Gastroesophageal sphincter (tissue), 4 donors: ENCODE results near the gene BASP1. TPM values are rescaled to one million over a fixed set of nuclear protein-coding genes. Genes with fewer than 3 reads are reported as not detected.

Source experiments
- ATAC-seq: fragments of 150-250 bp; one replicate; pipeline ENCODE4 v1.9.1; 2016; ENCODE audit warnings: mild to moderate bottlenecking, moderate library complexity
- H3K27ac ChIP-seq, 4 donors: fragments of 200-600 bp; sonication (generic) in 3 of 4; 1 replicate in 3 of 4; 2 replicates in 1 of 4; pipeline ENCODE4 v1.5.1; 2016 to 2019
- H3K27me3 ChIP-seq: fragments of 200-600 bp; sonication (generic); one replicate; pipeline ENCODE4 v1.5.1; 2019
- H3K36me3 ChIP-seq, 2 donors: fragments of 200-600 bp; sonication (generic); one replicate each; pipeline ENCODE4 v1.5.1; 2019; ENCODE audit warnings: control low read depth in 1 of 2
- H3K4me1 ChIP-seq, 3 donors: fragments of 200-600 bp; sonication (generic); 1 replicate in 2 of 3; 2 replicates in 1 of 3; pipeline ENCODE4 v1.5.1; 2016 to 2019; ENCODE audit warnings: control low read depth in 2 of 3
- H3K4me3 ChIP-seq, 2 donors: fragments of 200-600 bp; sonication (generic); one replicate each; pipeline ENCODE4 v1.5.1; 2019; ENCODE audit warnings: mild to moderate bottlenecking in 1 of 2, moderate library complexity in 1 of 2
- H3K9me3 ChIP-seq, 3 donors: fragments of 200-600 bp; sonication (generic); one replicate each; pipeline ENCODE4 v1.5.1; 2017 to 2019; ENCODE audit warnings: control low read depth in 2 of 3
- CTCF ChIP-seq, 4 experiments: fragments of 200-600 bp in 2 of 4; fragments of 450-650 bp in 2 of 4; sonication (generic) in 1 of 4; IDR thresholded peaks; one replicate each; pipeline ENCODE4 v1.5.1; 2017 to 2019; ENCODE audit warnings: antibody characterized with exemption in 4 of 4, mild to moderate bottlenecking in 2 of 4, moderate library complexity in 2 of 4
- EP300 ChIP-seq: sonication (generic); formaldehyde crosslinking; IDR thresholded peaks from one replicate; pipeline ENCODE4 v1.6.1; 2017; ENCODE audit warnings: antibody characterized with exemption, mild to moderate bottlenecking
- POLR2A ChIP-seq, 2 donors: fragments of 450-650 bp; IDR thresholded peaks; one replicate each; pipeline ENCODE4 v1.6.1; 2017; ENCODE audit warnings: antibody characterized with exemption in 2 of 2, mild to moderate bottlenecking in 2 of 2, moderate library complexity in 1 of 2
- POLR2AphosphoS5 ChIP-seq: sonication (generic); formaldehyde crosslinking; IDR thresholded peaks from one replicate; pipeline ENCODE4 v1.6.1; 2017; ENCODE audit warnings: antibody characterized with exemption
- WGBS, 2 donors: methylation state at CpG; one replicate each; pipeline ENCODE4 v1.1.5; 2018; ENCODE audit warnings: low coverage in 1 of 2; 5-methylcytosine and 5-hydroxymethylcytosine counted together
- total RNA-seq, 4 donors: library from RNA; depleted of rRNA; stranded (reverse); fragments of >200 nt; gene quantifications; one replicate each; pipeline ENCODE4 v1.1.0, GENCODE V29; 2016

Gene BASP1
- total RNA-seq, 4 donors from 2014 or later = 0.31 to 12.9 (median 5.5) TPM

DNA sequence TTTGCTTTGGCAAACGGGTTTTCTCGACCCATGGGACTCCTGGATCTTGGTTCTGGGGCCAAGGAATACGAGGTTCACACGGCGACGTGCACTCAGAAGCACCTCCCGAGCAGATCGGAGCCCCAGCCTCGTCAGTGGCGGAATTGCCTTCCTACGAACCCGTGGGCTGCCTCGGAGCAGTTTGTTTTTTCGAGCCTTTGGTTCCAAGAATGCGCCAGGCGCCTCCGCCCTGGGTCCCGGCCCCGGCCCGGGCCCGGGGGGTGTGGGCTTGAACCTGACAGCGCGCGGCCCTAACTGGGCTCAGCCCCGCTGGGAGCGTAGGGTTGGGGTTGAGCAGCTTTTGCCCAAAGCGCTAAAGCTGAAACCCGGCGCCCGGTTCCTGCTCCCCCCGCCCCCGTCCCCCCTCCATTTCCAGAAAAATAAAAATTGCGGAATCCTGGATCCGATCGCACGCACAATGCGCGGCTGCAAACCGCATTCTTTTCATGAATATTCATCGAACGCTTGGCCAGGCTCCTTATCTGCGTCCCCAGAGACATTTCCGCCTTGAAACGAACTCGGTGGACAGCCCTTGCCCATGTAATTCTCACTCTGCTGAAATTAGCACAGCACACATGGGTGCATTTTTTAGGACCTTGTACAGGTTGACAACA, 1.0 kb downstream of the BASP1 start:
- TF ChIP-seq POLR2A (IDR thresholded peaks at IDR 0.05) = no peak
- no peak for TF ChIP-seq EP300
- TF ChIP-seq POLR2AphosphoS5 = no peak
- no peak for TF ChIP-seq CTCF (IDR thresholded peaks at IDR 0.05)
- no peaks in the 10 kb centered on the region for H3K36me3 ChIP-seq
- H3K27ac ChIP-seq = peak overlapping the region in 1 of 4 donors; percentile 51
- peaks cover 85% of the 10 kb centered on the region for H3K27me3 ChIP-seq
- no peaks in the 10 kb centered on the region for H3K9me3 ChIP-seq
- peak; percentile 28 for ATAC-seq
- 0 to 10% methylated on average over 2 to 16 of the region's 45 CpGs for WGBS, 2 donors
- H3K4me1 ChIP-seq = peaks cover 0 to 31% (median 3%) of the 10 kb centered on the region in 3 donors
- peak overlapping the region in 1 of 2 donors; percentile 55 for H3K4me3 ChIP-seq

DNA sequence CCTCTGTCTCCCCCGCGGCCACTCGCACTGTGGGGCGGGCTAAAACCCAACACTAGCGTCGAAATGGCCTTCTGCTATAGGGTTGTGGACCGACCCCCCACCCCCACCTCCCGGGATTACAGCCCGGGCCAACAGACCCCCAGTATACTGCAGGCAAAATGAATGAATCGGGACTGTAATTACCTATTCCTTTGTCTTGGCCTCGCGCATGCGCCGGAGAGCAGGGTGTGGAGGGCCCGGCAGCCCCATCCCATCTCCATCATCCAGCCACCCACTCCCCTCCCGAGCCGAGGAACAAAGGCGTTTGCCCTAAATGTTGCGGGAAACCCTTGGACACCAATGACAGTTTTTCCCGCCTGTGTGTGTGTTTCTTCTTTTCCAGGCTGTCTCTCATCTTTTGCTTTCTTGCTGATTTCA, 1.6 kb downstream of the BASP1 start:
- Histone ChIP-seq H3K27ac (no peak overlapping the region), H3K4me1 (peaks cover 0 to 31% (median 3%) of the 10 kb centered on the region in 3 donors), H3K27me3 (peaks cover 91% of the 10 kb centered on the region), H3K36me3 (no peaks in the 10 kb centered on the region), H3K9me3 (no peaks in the 10 kb centered on the region), H3K4me3 (peak overlapping the region in 1 of 2 donors; percentile 55)
- no peak for ATAC-seq
- WGBS, 2 donors = 10 to 27% methylated on average over 2 to 12 of the region's 20 CpGs
- no peak for TF ChIP-seq CTCF (IDR thresholded peaks at IDR 0.05)
- TF ChIP-seq EP300 = no peak
- TF ChIP-seq POLR2A (IDR thresholded peaks at IDR 0.05) = no peak
- TF ChIP-seq POLR2AphosphoS5 = no peak

DNA sequence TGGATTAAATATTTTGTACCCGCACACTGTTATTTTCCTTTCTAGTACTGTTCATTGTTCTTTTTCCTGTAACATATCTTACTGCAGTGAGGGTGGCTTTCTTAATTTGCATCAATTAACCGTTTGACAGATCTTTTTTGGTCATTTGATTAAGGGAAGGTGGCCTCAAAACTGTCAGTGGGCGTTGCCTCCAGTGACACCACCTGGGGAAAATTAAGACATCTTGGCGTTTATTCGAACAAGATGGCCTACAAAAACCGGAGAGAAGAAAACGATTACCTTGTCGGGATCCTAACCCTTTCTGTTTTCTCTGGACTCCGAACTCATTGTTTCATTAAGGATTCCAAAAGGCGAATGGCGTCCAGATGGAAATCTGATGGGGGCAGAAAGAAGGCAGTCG, 2.0 kb downstream of the BASP1 start:
- TF ChIP-seq CTCF (IDR thresholded peaks at IDR 0.05) = no peak
- no peak for TF ChIP-seq POLR2A (IDR thresholded peaks at IDR 0.05)
- TF ChIP-seq EP300 = no peak
- no peak for TF ChIP-seq POLR2AphosphoS5
- 84 to 87% methylated on average over 8 to 12 of the region's 12 CpGs for WGBS, 2 donors
- Histone ChIP-seq H3K4me1 (peaks cover 0 to 31% (median 3%) of the 10 kb centered on the region in 3 donors), H3K27ac (no peak overlapping the region), H3K9me3 (no peaks in the 10 kb centered on the region), H3K36me3 (no peaks in the 10 kb centered on the region), H3K27me3 (peaks cover 95% of the 10 kb centered on the region), H3K4me3 (no peak overlapping the region)
- ATAC-seq = no peak

GRCh38 chr5:17219992-17220391, 2.6 kb downstream of the BASP1 start:
- Histone ChIP-seq H3K4me1 (peaks cover 0 to 31% (median 3%) of the 10 kb centered on the region in 3 donors), H3K36me3 (no peaks in the 10 kb centered on the region), H3K9me3 (no peaks in the 10 kb centered on the region), H3K4me3 (no peak overlapping the region), H3K27ac (no peak overlapping the region), H3K27me3 (peaks cover 96% of the 10 kb centered on the region)
- no peak for ATAC-seq
- WGBS, 2 donors = 92 to 95% methylated on average over 6 of the region's 6 CpGs
- TF ChIP-seq POLR2A (IDR thresholded peaks at IDR 0.05) (no peak), POLR2AphosphoS5 (no peak), EP300 (no peak), CTCF (IDR thresholded peaks at IDR 0.05) (no peak)

DNA sequence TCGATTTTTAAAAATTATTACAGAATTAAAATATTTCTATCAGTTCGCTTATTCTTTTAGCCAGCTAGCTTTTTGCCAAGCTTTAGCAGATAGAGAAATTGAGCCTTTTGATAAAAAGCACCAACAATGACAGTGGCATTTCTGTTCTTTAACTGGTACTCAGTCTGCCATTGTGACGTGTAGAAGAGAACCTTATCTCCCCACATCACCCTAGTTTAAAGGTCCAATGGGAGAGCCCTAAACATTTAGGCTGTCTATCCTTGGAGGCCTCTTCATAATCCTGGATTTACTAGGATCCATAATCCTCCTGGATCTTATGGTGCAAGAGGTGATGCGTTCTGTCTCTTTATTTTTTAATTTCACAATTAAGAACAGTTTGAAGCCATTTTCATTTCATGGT, 3.0 kb downstream of the BASP1 start:
- no peak for TF ChIP-seq POLR2AphosphoS5
- no peak for TF ChIP-seq EP300
- no peak for TF ChIP-seq CTCF (IDR thresholded peaks at IDR 0.05)
- TF ChIP-seq POLR2A (IDR thresholded peaks at IDR 0.05) = no peak
- WGBS, 2 donors = 79 to 84% methylated on average over 4 of the region's 4 CpGs
- Histone ChIP-seq H3K4me3 (no peak overlapping the region), H3K36me3 (no peaks in the 10 kb centered on the region), H3K27ac (no peak overlapping the region), H3K9me3 (no peaks in the 10 kb centered on the region), H3K4me1 (peaks cover 0 to 31% (median 3%) of the 10 kb centered on the region in 3 donors), H3K27me3 (peaks cover 96% of the 10 kb centered on the region)
- ATAC-seq = no peak
